ENCODE measurements around the gene ARHGAP22.

DNA sequence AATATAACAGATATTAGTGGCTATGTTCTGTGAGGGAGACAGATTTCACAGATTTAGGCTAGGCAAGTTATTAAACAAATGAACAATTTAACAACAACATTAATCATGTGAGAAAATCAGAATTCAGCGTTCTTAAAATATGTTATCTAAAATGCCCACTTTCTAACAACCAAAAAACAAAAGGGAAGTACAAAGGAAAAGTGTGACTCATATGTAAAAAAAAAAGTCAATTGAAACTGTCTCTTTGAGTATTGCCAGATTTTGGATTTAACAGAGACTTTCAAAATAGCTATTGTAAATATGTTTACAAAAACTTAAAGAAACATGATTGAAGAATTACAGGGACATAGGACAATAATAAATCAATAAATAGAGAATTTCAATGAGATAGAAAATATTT lies 34.8 kb upstream of the ARHGAP22 start:
- no peak for TF ChIP-seq GATA2 (IDR thresholded peaks at IDR 0.05; ENCODE audit: low read depth, low read length)
- TF ChIP-seq GATA3 (IDR thresholded peaks at IDR 0.05; ENCODE audit: low read depth, low read length) = no peak
